HepG2 (cell line): ENCODE measurements around the gene GRB2. TPM values are rescaled to one million over a fixed set of nuclear protein-coding genes. Genes with fewer than 3 reads are reported as not detected.

ENCODE experiments used
- ARHGAP35 ChIP-seq: sonication (generic); formaldehyde crosslinking; IDR thresholded peaks from 2 replicates; pipeline ENCODE4 v1.9.0; 2022; ENCODE audit warnings: mild to moderate bottlenecking, inconsistent platforms, moderate library complexity, missing genetic modification reagents, borderline replicate concordance
- CCDC6 ChIP-seq: sonication (generic); formaldehyde crosslinking; IDR thresholded peaks from 2 replicates; pipeline ENCODE4 v1.8.1; 2022; ENCODE audit warnings: mild to moderate bottlenecking, missing genetic modification reagents, moderate library complexity
- CHD4 ChIP-seq: fragments of 200-600 bp; sonication (generic); IDR thresholded peaks from 2 replicates; pipeline ENCODE4 v1.7.0; 2017; ENCODE audit warnings: mild to moderate bottlenecking, low read length, borderline replicate concordance
- DMAP1 ChIP-seq: IDR thresholded peaks from 2 replicates; pipeline ENCODE4 v1.6.1; 2016
- EP300 ChIP-seq, 3 experiments: sonication (generic) in 1 of 3; formaldehyde crosslinking in 1 of 3; IDR thresholded peaks; 2 replicates each; pipeline versions ENCODE4 v1.5.1 to v1.6.1; 2011 to 2020; ENCODE audit warnings: low read depth in 2 of 3, low read length in 2 of 3, borderline replicate concordance in 1 of 3, improper control_type of control experiment in 1 of 3, mild to moderate bottlenecking in 1 of 3, missing genetic modification reagents in 1 of 3, moderate library complexity in 1 of 3
- FOSL1 ChIP-seq: sonication (generic); formaldehyde crosslinking; IDR thresholded peaks from 2 replicates; pipeline ENCODE4 v1.9.0; 2021; ENCODE audit warnings: missing genetic modification reagents, borderline replicate concordance
- HDAC6 ChIP-seq: fragments of 200-600 bp; sonication (generic); IDR thresholded peaks from 2 replicates; pipeline ENCODE4 v1.7.0; 2017; ENCODE audit warnings: mild to moderate bottlenecking, antibody characterized with exemption, low read length, low read depth
- HIVEP1 ChIP-seq: sonication (generic); formaldehyde crosslinking; IDR thresholded peaks from 2 replicates; pipeline ENCODE4 v1.4.0; 2020; ENCODE audit warnings: mild to moderate bottlenecking, missing genetic modification reagents
- IKZF1 ChIP-seq: fragments of 450-650 bp; IDR thresholded peaks from 2 replicates; pipeline ENCODE4 v1.7.1; 2016
- KMT2B ChIP-seq: IDR thresholded peaks from 2 replicates; pipeline ENCODE4 v1.6.1; 2016; ENCODE audit warnings: missing genetic modification reagents, missing compliant biosample characterization
- NONO ChIP-seq, 2 experiments: fragments of 450-650 bp in 1 of 2; sonication (generic) in 1 of 2; formaldehyde crosslinking in 1 of 2; IDR thresholded peaks in 1 of 2; conservative IDR thresholded peaks in 1 of 2; 2 replicates each; pipeline versions ENCODE4 v1.6.1 to v1.8.0; 2017 to 2022; ENCODE audit warnings: mild to moderate bottlenecking in 1 of 2, missing genetic modification reagents in 1 of 2, moderate library complexity in 1 of 2
- NPAS2 ChIP-seq: sonication (generic); formaldehyde crosslinking; IDR thresholded peaks from 2 replicates; pipeline ENCODE4 v1.8.0; 2022; ENCODE audit warnings: mild to moderate bottlenecking, missing genetic modification reagents, borderline replicate concordance
- PHF8 ChIP-seq: sonication (generic); formaldehyde crosslinking; IDR thresholded peaks from 2 replicates; pipeline ENCODE4 v1.5.0; 2020; ENCODE audit warnings: missing genetic modification reagents
- PPARG ChIP-seq: conservative IDR thresholded peaks from 2 replicates; pipeline ENCODE4 v1.6.1; 2016; ENCODE audit warnings: missing biosample characterization, missing genetic modification reagents
- SOX13 ChIP-seq, 3 experiments: fragments of 450-650 bp in 1 of 3; sonication (generic) in 1 of 3; formaldehyde crosslinking in 1 of 3; IDR thresholded peaks in 2 of 3; conservative IDR thresholded peaks in 1 of 3; 2 replicates each; pipeline versions ENCODE4 v1.5.0 to v1.6.1; 2016 to 2020; ENCODE audit warnings: antibody characterized with exemption in 1 of 3, mild to moderate bottlenecking in 1 of 3, missing compliant biosample characterization in 1 of 3, missing genetic modification reagents in 1 of 3, moderate library complexity in 1 of 3
- SP4 ChIP-seq: sonication (generic); formaldehyde crosslinking; IDR thresholded peaks from 2 replicates; pipeline ENCODE4 v1.8.1; 2023; ENCODE audit warnings: mild to moderate bottlenecking, missing genetic modification reagents
- TCF7 ChIP-seq: sonication (generic); IDR thresholded peaks from 2 replicates; pipeline ENCODE4 v1.6.1; 2016; ENCODE audit warnings: antibody characterized with exemption, low read depth
- TIGD3 ChIP-seq: sonication (generic); formaldehyde crosslinking; IDR thresholded peaks from 2 replicates; pipeline ENCODE4 v1.5.1; 2020; ENCODE audit warnings: mild to moderate bottlenecking, missing genetic modification reagents, borderline replicate concordance
- ZFP82 ChIP-seq: sonication (generic); formaldehyde crosslinking; IDR thresholded peaks from 2 replicates; pipeline ENCODE4 v1.5.1; 2020; ENCODE audit warnings: mild to moderate bottlenecking, missing genetic modification reagents, borderline replicate concordance
- ZMAT3 ChIP-seq: sonication (generic); formaldehyde crosslinking; conservative IDR thresholded peaks from 2 replicates; pipeline ENCODE4 v1.7.0; 2021; ENCODE audit warnings: missing genetic modification reagents
- ZNF292 ChIP-seq: sonication (generic); formaldehyde crosslinking; IDR thresholded peaks from 2 replicates; pipeline ENCODE4 v1.8.1; 2022; ENCODE audit warnings: mild to moderate bottlenecking, low read depth, missing genetic modification reagents, borderline replicate concordance
- ZNF781 ChIP-seq: sonication (generic); formaldehyde crosslinking; IDR thresholded peaks from 2 replicates; pipeline ENCODE4 v1.5.1; 2020; ENCODE audit warnings: borderline replicate concordance, mild to moderate bottlenecking, missing genetic modification reagents; ENCODE audit errors: not compliant biosample characterization
- ZSCAN12 ChIP-seq: sonication (generic); formaldehyde crosslinking; IDR thresholded peaks from 2 replicates; pipeline ENCODE4 v1.9.0; 2021; ENCODE audit warnings: mild to moderate bottlenecking, missing genetic modification reagents
- ZSCAN29 ChIP-seq: sonication (generic); formaldehyde crosslinking; conservative IDR thresholded peaks from 2 replicates; pipeline ENCODE4 v1.4.0; 2020; ENCODE audit warnings: mild to moderate bottlenecking, missing genetic modification reagents
- ZSCAN9 ChIP-seq: IDR thresholded peaks from 2 replicates; pipeline ENCODE4 v1.6.1; 2016; ENCODE audit warnings: borderline replicate concordance
- polyA plus RNA-seq, 8 experiments: library from polyadenylated mRNA; depleted of rRNA in 3 of 8; stranded (reverse) in 7 of 8; unstranded in 1 of 8; fragments of >200 nt; fragmentation: Illumina TruSeq in 4 of 8; extraction: Trizol in 4 of 8; gene quantifications; 2 replicates each; pipeline versions ENCODE4 v1.2.1 to v1.2.3, GENCODE V29; 2011 to 2016; ENCODE audit warnings: low read depth in 4 of 8, missing spikeins in 1 of 8, mixed read lengths in 1 of 8; ENCODE audit not compliant: insufficient read depth in 1 of 8
- total RNA-seq, 5 experiments: library from RNA; depleted of rRNA; stranded (reverse); fragments of >200 nt; fragmentation: Illumina TruSeq; extraction: Trizol; gene quantifications; 2 replicates each; pipeline ENCODE4 v1.2.3, GENCODE V29; 2016; ENCODE audit warnings: low read depth in 1 of 5
- TF ChIP-seq, protein P1 (sequence below): sonication (generic); formaldehyde crosslinking; IDR thresholded peaks from 2 replicates; pipeline ENCODE4 v1.5.0; 2020; ENCODE audit warnings: mild to moderate bottlenecking, missing genetic modification reagents

GRB2 gene
- total and polyA plus RNA-seq, 2 of the 13 experiments (the other 11 are each of a cell fraction or from before 2014, with no cell fraction given): 84.6 to 92.3 TPM

- TF ChIP-seq NONO (IDR thresholded peaks at IDR 0.05): no peak
- TF ChIP-seq NONO (CRISPR knock-in tag; conservative IDR thresholded peaks at IDR 0.05): peak; percentile 94
- TF ChIP-seq ZNF292 (CRISPR knock-in tag): no peak
- peak; percentile 39; the same call in 1 of the 2 replicates for TF ChIP-seq HIVEP1
- TF ChIP-seq SP4 (CRISPR knock-in tag): peak; percentile 73; the same call in 1 of the 2 replicates
- TF ChIP-seq HDAC6: no peak
- peak; percentile 71 for TF ChIP-seq CCDC6
- no peak; the same call in 1 of the 2 replicates for TF ChIP-seq ZSCAN9 (CRISPR knock-in tag)
- 0 out of 2 replicates have a peak, but pooled peaks have one; percentile 54 for TF ChIP-seq ZMAT3 (CRISPR knock-in tag)
- TF ChIP-seq FOSL1 (CRISPR knock-in tag): no peak
- TF ChIP-seq ARHGAP35 (CRISPR knock-in tag): peak; percentile 83; the same call in 1 of the 2 replicates
- TF ChIP-seq ZSCAN12 (CRISPR knock-in tag): no peak; the same call in 1 of the 2 replicates
- peak; percentile 50; the same call in 1 of the 2 replicates for TF ChIP-seq DMAP1 (CRISPR knock-in tag)
- peak; percentile 61; the same call in 1 of the 2 replicates for TF ChIP-seq PPARG (CRISPR knock-in tag)
- TF ChIP-seq ZFP82 (CRISPR knock-in tag): no peak
- TF ChIP-seq EP300 (IDR thresholded peaks at IDR 0.05; ENCODE audit: low read depth in 2 of 2, low read length in 2 of 2): no peak
- no peak for TF ChIP-seq EP300 (CRISPR knock-in tag; IDR thresholded peaks at IDR 0.05; ENCODE audit: borderline replicate concordance)
- TF ChIP-seq TCF7: no peak
- peak; percentile 62 for TF ChIP-seq ZNF781 (CRISPR knock-in tag)
- no peak for TF ChIP-seq SOX13 (IDR thresholded peaks at IDR 0.05)
- TF ChIP-seq SOX13 (CRISPR knock-in tag; conservative IDR thresholded peaks at IDR 0.05 in 1 of 2, IDR thresholded peaks at IDR 0.05 in 1 of 2): peak in 1 of 2 experiments; percentile 27; a peak in 2 of 4 replicates
- peak; percentile 22; the same call in 1 of the 2 replicates for TF ChIP-seq ZSCAN29 (CRISPR knock-in tag)
- TF ChIP-seq NPAS2: no peak
- TF ChIP-seq, protein P1, sequence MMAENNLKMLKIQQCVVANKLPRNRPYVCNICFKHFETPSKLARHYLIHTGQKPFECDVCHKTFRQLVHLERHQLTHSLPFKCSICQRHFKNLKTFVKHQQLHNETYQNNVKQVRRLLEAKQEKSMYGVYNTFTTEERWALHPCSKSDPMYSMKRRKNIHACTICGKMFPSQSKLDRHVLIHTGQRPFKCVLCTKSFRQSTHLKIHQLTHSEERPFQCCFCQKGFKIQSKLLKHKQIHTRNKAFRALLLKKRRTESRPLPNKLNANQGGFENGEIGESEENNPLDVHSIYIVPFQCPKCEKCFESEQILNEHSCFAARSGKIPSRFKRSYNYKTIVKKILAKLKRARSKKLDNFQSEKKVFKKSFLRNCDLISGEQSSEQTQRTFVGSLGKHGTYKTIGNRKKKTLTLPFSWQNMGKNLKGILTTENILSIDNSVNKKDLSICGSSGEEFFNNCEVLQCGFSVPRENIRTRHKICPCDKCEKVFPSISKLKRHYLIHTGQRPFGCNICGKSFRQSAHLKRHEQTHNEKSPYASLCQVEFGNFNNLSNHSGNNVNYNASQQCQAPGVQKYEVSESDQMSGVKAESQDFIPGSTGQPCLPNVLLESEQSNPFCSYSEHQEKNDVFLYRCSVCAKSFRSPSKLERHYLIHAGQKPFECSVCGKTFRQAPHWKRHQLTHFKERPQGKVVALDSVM (CRISPR knock-in tag): 0 out of 2 replicates have a peak, but pooled peaks have one; percentile 34
- TF ChIP-seq PHF8 (CRISPR knock-in tag): peak; percentile 81
- peak; percentile 7; the same call in 1 of the 2 replicates for TF ChIP-seq KMT2B
- no peak for TF ChIP-seq IKZF1
- no peak for TF ChIP-seq TIGD3
- no peak for TF ChIP-seq CHD4
These were observed 134.1 kb downstream of the GRB2 start (continued) for GRCh38 chr17:75271233-75271954.
